Natural killer cell (primary cell): ENCODE measurements around the gene RAB40A. TPM values are rescaled to one million over a fixed set of nuclear protein-coding genes. Genes with fewer than 3 reads are reported as not detected.

Experiments used
- ATAC-seq, 3 donors: fragments of 150-1000 bp in 2 of 3; fragments of 200-7000 bp in 1 of 3; cut with Tn5 transposase; 1 replicate in 1 of 3; 2 replicates in 2 of 3; pipeline ENCODE4 v1.10.0; 2021; ENCODE audit warnings: mild to moderate bottlenecking in 2 of 3, moderate library complexity in 2 of 3
- DNase-seq, 2 donors: peaks; one replicate each; pipeline versions ENCODE4 v3.0.0 to v3.0.0-alpha.2; 2013 to 2021; ENCODE audit warnings: mixed read lengths in 1 of 2
- H3K27ac ChIP-seq: one replicate; pipeline ENCODE4 v1.5.1; 2013; ENCODE audit warnings: mild to moderate bottlenecking, low read length
- H3K27me3 ChIP-seq: one replicate; pipeline ENCODE4 v1.6.1; 2013; ENCODE audit warnings: low read length; ENCODE audit not compliant: control insufficient read depth, insufficient read depth
- H3K36me3 ChIP-seq: one replicate; pipeline ENCODE4 v1.6.1; 2013; ENCODE audit warnings: low read length; ENCODE audit not compliant: control insufficient read depth, insufficient read depth
- H3K4me1 ChIP-seq: one replicate; pipeline ENCODE4 v1.6.1; 2013; ENCODE audit warnings: low read length; ENCODE audit not compliant: control insufficient read depth, insufficient read depth
- H3K4me3 ChIP-seq: one replicate; pipeline ENCODE4 v1.5.1; 2013; ENCODE audit warnings: low read length
- H3K9me3 ChIP-seq: one replicate; pipeline ENCODE4 v1.6.1; 2013; ENCODE audit warnings: low read length; ENCODE audit not compliant: control insufficient read depth, insufficient read depth
- H3K27ac Mint-ChIP-seq, 2 donors: one replicate each; pipeline ENCODE4 v1.8.0; 2022; ENCODE audit warnings: mild to moderate bottlenecking in 2 of 2, mixed read lengths in 2 of 2, moderate library complexity in 1 of 2
- H3K27me3 Mint-ChIP-seq, 2 donors: one replicate each; pipeline ENCODE4 v1.8.0; 2022; ENCODE audit warnings: low read depth in 2 of 2, mixed read lengths in 2 of 2
- H3K36me3 Mint-ChIP-seq: one replicate; pipeline ENCODE4 v1.8.0; 2022; ENCODE audit warnings: mixed read lengths
- H3K4me1 Mint-ChIP-seq, 2 donors: one replicate each; pipeline ENCODE4 v1.8.0; 2022; ENCODE audit warnings: mixed read lengths in 2 of 2
- H3K4me3 Mint-ChIP-seq: one replicate; pipeline ENCODE4 v1.8.0; 2022; ENCODE audit warnings: mild to moderate bottlenecking, moderate library complexity, mixed read lengths
- H3K9me3 Mint-ChIP-seq, 2 donors: one replicate each; pipeline ENCODE4 v1.8.0; 2022; ENCODE audit warnings: mixed read lengths in 2 of 2
- CTCF ChIP-seq: fragments of 200-600 bp; IDR thresholded peaks from one replicate; pipeline ENCODE4 v1.8.0; 2022; ENCODE audit warnings: antibody characterized with exemption
- WGBS: methylation state at CpG from one replicate; pipeline ENCODE4 v1.1.7; 2013; ENCODE audit warnings: missing lambda C conversion rate; ENCODE audit not compliant: insufficient coverage; 5-methylcytosine and 5-hydroxymethylcytosine counted together
- intact Hi-C: fragments of 100-400 bp; cut with micrococcal nuclease; formaldehyde crosslinking; loops from one replicate; pipeline ENCODE4 v1.14.2; 2022
- total RNA-seq, 4 donors: library from RNA; stranded (reverse); fragments of 120-200 nt in 1 of 4; gene quantifications; one replicate each; pipeline versions ENCODE4 v1.2.3 to v1.2.4, GENCODE V29; 2013 to 2022

The RAB40A gene
- total RNA-seq, 3 donors from 2014 or later (not counting 1 experiment from before 2014, with no cell fraction given), result not detected

DNA sequence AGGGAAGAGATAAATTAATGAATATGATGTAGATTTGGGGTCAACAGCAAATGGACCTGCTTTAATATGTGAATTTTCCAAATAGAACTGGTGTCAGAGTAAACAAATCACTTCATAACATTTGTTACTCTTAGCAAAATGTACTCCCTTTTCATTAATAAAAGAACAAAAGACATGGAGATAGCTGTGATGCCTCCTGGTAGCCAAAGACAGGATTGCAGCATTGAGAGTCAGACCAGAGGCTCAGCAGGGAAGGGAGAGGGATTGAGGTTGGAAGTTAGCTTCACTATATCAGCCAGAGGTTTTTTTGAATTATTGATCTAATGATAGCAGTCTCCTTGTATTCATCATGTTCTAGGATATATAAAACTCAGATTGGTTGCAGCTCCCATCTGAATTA lies 17.4 kb upstream of the RAB40A start:
- H3K36me3 ChIP-seq, result no peaks in the 10 kb centered on the region
- no peak overlapping the region for H3K27ac Mint-ChIP-seq
- H3K27me3 Mint-ChIP-seq, result peaks cover 3 to 39% of the 10 kb centered on the region in 2 donors
- H3K9me3 ChIP-seq, result no peaks in the 10 kb centered on the region
- no peak overlapping the region for H3K27ac ChIP-seq
- no peaks in the 10 kb centered on the region for H3K27me3 ChIP-seq
- TF ChIP-seq CTCF, result no peak
- H3K36me3 Mint-ChIP-seq, result no peaks in the 10 kb centered on the region
- no peak overlapping the region for H3K4me3 ChIP-seq
- intact Hi-C loops, result no loop called here
- H3K4me3 Mint-ChIP-seq, result no peak overlapping the region
- DNase-seq (no peak), ATAC-seq (no peak)
- no peaks in the 10 kb centered on the region for H3K9me3 Mint-ChIP-seq
- H3K4me1 ChIP-seq, result peaks cover 3% of the 10 kb centered on the region
- peaks cover 4 to 6% of the 10 kb centered on the region in 2 donors for H3K4me1 Mint-ChIP-seq

DNA sequence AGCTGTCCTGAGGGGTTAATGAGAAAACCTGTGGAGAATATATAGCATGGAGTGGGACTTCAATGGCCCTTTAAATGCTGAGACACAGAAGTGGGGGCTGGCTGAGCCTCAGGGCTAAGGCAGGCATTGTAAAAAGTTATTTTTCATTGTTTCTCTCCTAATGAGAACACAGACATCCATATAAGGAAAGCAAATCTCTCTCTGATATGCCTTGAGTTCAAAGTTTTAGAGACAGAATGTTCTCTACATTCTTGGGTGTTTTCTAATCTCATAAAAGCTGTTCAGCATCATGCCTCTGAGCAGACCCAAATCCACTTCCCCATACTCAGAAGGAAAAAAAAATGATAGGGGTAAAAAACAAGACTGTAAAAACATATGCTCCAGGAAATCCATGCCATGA lies 16.8 kb upstream of the RAB40A start:
- H3K27me3 ChIP-seq, result no peaks in the 10 kb centered on the region
- ATAC-seq (no peak), DNase-seq (no peak)
- H3K9me3 ChIP-seq, result no peaks in the 10 kb centered on the region
- Mint-ChIP-seq H3K27me3 (peaks cover 3 to 33% of the 10 kb centered on the region in 2 donors), H3K9me3 (no peaks in the 10 kb centered on the region), H3K36me3 (no peaks in the 10 kb centered on the region), H3K27ac (no peak overlapping the region), H3K4me3 (no peak overlapping the region), H3K4me1 (peaks cover 4 to 6% of the 10 kb centered on the region in 2 donors)
- intact Hi-C loops, result no loop called here
- no peak overlapping the region for H3K4me3 ChIP-seq
- TF ChIP-seq CTCF, result no peak
- peaks cover 3% of the 10 kb centered on the region for H3K4me1 ChIP-seq
- no peaks in the 10 kb centered on the region for H3K36me3 ChIP-seq
- no peak overlapping the region for H3K27ac ChIP-seq

DNA sequence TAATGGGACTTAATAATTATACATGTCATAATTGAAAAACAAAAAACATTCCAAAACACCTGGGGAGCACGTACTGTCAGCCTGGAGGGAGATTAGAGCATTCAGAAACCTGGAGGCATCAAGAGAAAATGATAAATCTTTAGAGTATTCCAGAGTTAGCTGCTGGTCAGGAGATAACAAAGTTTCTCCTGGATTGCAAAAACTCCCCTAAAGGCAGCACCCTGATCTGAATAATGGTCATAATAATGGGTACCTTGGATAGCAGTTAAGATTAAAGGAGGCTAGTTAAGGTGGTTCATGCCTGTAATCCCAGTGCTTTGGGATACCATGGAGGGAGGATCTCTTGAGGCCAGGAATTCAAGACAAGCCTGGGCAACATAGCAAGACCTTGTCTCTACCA lies 15.9 kb upstream of the RAB40A start:
- H3K27ac ChIP-seq, result no peak overlapping the region
- no peaks in the 10 kb centered on the region for H3K9me3 Mint-ChIP-seq
- intact Hi-C loops, result no loop called here
- TF ChIP-seq CTCF, result no peak
- H3K36me3 ChIP-seq, result no peaks in the 10 kb centered on the region
- WGBS, result no CpG with 5 or more reads among the region's 1 CpG
- H3K27ac Mint-ChIP-seq, result no peak overlapping the region
- no peaks in the 10 kb centered on the region for H3K9me3 ChIP-seq
- DNase-seq, result no peak
- peaks cover 4 to 6% of the 10 kb centered on the region in 2 donors for H3K4me1 Mint-ChIP-seq
- H3K27me3 ChIP-seq, result no peaks in the 10 kb centered on the region
- no peak for ATAC-seq
- no peaks in the 10 kb centered on the region for H3K36me3 Mint-ChIP-seq
- no peak overlapping the region for H3K4me3 ChIP-seq
- H3K4me1 ChIP-seq, result peaks cover 3% of the 10 kb centered on the region
- H3K4me3 Mint-ChIP-seq, result no peak overlapping the region
- H3K27me3 Mint-ChIP-seq, result peaks cover 3 to 24% of the 10 kb centered on the region in 2 donors

DNA sequence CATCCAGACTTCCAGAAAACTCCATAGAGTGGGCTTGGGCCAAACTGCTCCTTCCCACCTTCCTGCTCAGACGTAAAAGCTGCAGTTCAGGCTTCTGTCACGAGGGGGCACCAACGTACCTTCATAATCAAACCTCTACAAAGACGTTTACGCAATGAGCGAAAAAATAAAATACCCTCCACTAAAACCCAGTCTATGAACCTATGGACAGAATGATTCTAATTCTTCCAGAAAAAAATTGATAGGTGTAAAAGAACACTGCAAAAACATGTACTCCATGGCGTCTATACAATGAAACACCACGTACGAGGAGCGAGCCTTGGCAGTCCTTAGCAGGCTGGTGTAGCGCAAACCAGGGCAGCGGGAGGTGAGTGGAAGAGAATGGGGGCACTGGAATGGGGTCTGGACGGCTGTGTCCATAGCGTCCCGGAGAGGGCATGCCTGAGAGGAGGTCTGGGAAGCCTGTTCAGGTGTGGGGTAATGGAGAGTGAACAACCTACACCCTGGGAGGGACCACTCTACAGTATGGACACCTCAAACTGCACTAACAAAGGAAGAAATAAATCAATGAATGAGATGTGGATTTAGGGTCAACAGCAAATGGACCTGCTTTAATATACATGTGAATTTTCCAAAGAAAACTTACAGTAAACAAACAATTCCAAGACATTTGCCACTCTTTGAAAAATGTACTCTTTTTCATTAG lies 14.4 kb upstream of the RAB40A start:
- Histone ChIP-seq H3K36me3 (no peaks in the 10 kb centered on the region), H3K27ac (no peak overlapping the region), H3K4me1 (peaks cover 3% of the 10 kb centered on the region), H3K27me3 (no peaks in the 10 kb centered on the region), H3K9me3 (no peaks in the 10 kb centered on the region), H3K4me3 (no peak overlapping the region)
- DNase-seq (peak; percentile 60 to 79), ATAC-seq (peak; percentile 70 to 83 (median 75))
- Mint-ChIP-seq H3K4me1 (peaks cover 4 to 6% of the 10 kb centered on the region in 2 donors), H3K4me3 (peak overlapping the region; percentile 51), H3K27me3 (peaks cover 3 to 21% of the 10 kb centered on the region in 2 donors), H3K36me3 (no peaks in the 10 kb centered on the region), H3K9me3 (no peaks in the 10 kb centered on the region), H3K27ac (no peak overlapping the region)
- intact Hi-C loops, result loop anchor here (1.0 to 5.0 kb wide), 3 partner anchors 154 to 284 kb away; partner anchors contain the start of genes MORF4L2 and TMEM31
- TF ChIP-seq CTCF, result peak; percentile 63
- 22% methylated on average over 10 of the region's 15 CpGs for WGBS
